Stomach (tissue), 4 donors: ENCODE results near the gene GABRG3.

Source experiments
- CTCF ChIP-seq, 7 experiments: fragments of 450-650 bp in 4 of 7; fragments of 200-600 bp in 3 of 7; sonication (generic) in 3 of 7; IDR thresholded peaks; one replicate each; pipeline ENCODE4 v1.5.1; 2016 to 2019; ENCODE audit warnings: antibody characterized with exemption in 7 of 7, control low read depth in 2 of 7, mild to moderate bottlenecking in 1 of 7
- POLR2AphosphoS5 ChIP-seq, 3 donors: sonication (generic); formaldehyde crosslinking; IDR thresholded peaks; one replicate each; pipeline ENCODE4 v1.6.1; 2016; ENCODE audit warnings: antibody characterized with exemption in 3 of 3

DNA sequence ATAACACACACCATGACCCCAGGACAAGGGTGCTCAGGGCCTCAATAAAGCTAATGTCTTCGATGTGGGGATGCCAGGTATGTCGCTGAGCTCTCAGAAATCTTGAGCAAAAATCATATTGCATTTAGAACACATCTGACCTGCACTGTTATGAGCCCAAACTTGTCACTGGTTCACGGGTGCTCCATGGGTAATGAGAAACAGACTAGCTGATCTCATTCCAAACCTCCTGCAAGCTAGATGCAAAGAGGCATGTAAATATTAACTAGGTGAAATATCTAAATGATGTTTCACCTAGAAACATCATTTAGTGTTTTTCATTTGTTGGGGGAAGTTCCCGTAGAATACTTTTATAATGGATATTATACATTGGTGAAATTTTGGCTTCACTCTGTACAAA lies 578.8 kb downstream of the GABRG3 start:
- TF ChIP-seq POLR2AphosphoS5 (IDR thresholded peaks at IDR 0.05) (no peak), CTCF (IDR thresholded peaks at IDR 0.05) (no peak)
